ENCODE measurements around the gene GRM4.

The GRM4 gene

DNA sequence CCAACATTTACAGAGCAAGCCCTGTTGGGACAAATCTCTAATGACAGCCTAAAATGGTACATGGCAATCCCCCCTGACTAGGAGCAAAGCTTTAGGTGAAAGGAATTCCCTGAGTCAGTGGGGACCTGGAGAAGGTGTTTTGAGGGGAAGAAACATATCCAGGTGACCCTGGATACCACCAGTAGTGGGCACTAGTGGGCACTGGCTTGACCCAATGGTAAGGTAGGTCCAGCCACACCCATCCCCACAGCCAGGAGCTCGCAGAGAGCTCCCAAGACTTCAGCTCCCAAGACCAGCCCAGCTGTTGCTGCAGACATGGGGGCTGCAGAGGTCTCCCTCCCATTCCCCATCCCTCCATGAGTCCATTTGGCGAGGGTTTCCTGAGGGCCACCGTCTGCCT is 19.5 kb downstream of the GRM4 start:
- no peaks in the 10 kb centered on the region for H3K4me1 ChIP-seq (ENCODE audit: insufficient read depth, low read length, severe bottlenecking)
- no peaks in the 10 kb centered on the region for H3K9me2 ChIP-seq (ENCODE audit: low read depth, low read length)
- no peaks in the 10 kb centered on the region for H3K27me3 ChIP-seq (ENCODE audit: insufficient read depth, low read length)
- no peak overlapping the region for H3K4me2 ChIP-seq (ENCODE audit: low read length)
- no peak overlapping the region for H2AFZ ChIP-seq (ENCODE audit: low read length)
- H3F3A ChIP-seq (ENCODE audit: insufficient read depth, low read length), result no peaks in the 10 kb centered on the region
- no peak overlapping the region for H3K9ac ChIP-seq (ENCODE audit: low read length)
- no peaks in the 10 kb centered on the region for H3K9me3 ChIP-seq (ENCODE audit: low read length)
- H3K27ac ChIP-seq (ENCODE audit: low read depth, low read length, poor library complexity, severe bottlenecking), result no peak overlapping the region
- no peaks in the 10 kb centered on the region for H3K79me2 ChIP-seq (ENCODE audit: insufficient read depth, low read length)
- no peaks in the 10 kb centered on the region for H3K36me3 ChIP-seq (ENCODE audit: insufficient read depth, low read length)
- no peaks in the 10 kb centered on the region for H4K20me1 ChIP-seq (ENCODE audit: insufficient read depth, low read length)
- no peak overlapping the region for H3K4me3 ChIP-seq (ENCODE audit: low read depth, low read length, poor library complexity, severe bottlenecking)
- TF ChIP-seq, protein P1, sequence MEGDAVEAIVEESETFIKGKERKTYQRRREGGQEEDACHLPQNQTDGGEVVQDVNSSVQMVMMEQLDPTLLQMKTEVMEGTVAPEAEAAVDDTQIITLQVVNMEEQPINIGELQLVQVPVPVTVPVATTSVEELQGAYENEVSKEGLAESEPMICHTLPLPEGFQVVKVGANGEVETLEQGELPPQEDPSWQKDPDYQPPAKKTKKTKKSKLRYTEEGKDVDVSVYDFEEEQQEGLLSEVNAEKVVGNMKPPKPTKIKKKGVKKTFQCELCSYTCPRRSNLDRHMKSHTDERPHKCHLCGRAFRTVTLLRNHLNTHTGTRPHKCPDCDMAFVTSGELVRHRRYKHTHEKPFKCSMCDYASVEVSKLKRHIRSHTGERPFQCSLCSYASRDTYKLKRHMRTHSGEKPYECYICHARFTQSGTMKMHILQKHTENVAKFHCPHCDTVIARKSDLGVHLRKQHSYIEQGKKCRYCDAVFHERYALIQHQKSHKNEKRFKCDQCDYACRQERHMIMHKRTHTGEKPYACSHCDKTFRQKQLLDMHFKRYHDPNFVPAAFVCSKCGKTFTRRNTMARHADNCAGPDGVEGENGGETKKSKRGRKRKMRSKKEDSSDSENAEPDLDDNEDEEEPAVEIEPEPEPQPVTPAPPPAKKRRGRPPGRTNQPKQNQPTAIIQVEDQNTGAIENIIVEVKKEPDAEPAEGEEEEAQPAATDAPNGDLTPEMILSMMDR (IDR thresholded peaks at IDR 0.05; ENCODE audit: low read length), result no peak
- TF ChIP-seq EZH2 (IDR thresholded peaks at IDR 0.05; ENCODE audit: borderline replicate concordance, low read length), result no peak

DNA sequence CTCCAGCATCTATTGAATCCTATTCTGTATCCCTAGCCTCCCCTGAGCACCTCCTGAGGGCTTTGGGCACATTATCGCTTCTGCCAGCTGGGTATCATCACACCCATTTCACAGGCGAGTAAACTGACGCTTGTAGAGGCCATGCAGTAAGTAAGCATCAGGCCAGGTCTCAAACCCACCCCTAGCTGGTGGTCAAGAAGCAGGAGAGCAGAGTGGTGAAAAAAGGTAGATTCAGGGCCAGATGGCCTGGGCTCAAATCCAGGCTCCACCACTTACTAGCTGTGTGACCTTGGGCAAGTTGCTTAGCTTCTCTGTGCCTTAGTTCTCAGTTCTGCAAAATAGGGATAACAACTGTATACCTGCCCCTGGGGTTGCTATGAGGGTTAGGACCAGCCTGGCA is 19.9 kb downstream of the GRM4 start:
- Histone ChIP-seq H4K20me1 (ENCODE audit: insufficient read depth, low read length) (no peaks in the 10 kb centered on the region), H3K27ac (ENCODE audit: low read depth, low read length, poor library complexity, severe bottlenecking) (no peak overlapping the region), H2AFZ (ENCODE audit: low read length) (no peak overlapping the region), H3K9me2 (ENCODE audit: low read depth, low read length) (no peaks in the 10 kb centered on the region), H3K4me1 (ENCODE audit: insufficient read depth, low read length, severe bottlenecking) (no peaks in the 10 kb centered on the region), H3K36me3 (ENCODE audit: insufficient read depth, low read length) (no peaks in the 10 kb centered on the region), H3K27me3 (ENCODE audit: insufficient read depth, low read length) (no peaks in the 10 kb centered on the region), H3K4me3 (ENCODE audit: low read depth, low read length, poor library complexity, severe bottlenecking) (no peak overlapping the region), H3K4me2 (ENCODE audit: low read length) (no peak overlapping the region), H3K79me2 (ENCODE audit: insufficient read depth, low read length) (no peaks in the 10 kb centered on the region), H3K9me3 (ENCODE audit: low read length) (no peaks in the 10 kb centered on the region), H3F3A (ENCODE audit: insufficient read depth, low read length) (no peaks in the 10 kb centered on the region), H3K9ac (ENCODE audit: low read length) (no peak overlapping the region)
- TF ChIP-seq, protein P1 (IDR thresholded peaks at IDR 0.05; ENCODE audit: low read length), result no peak
- TF ChIP-seq EZH2 (IDR thresholded peaks at IDR 0.05; ENCODE audit: borderline replicate concordance, low read length), result no peak

DNA sequence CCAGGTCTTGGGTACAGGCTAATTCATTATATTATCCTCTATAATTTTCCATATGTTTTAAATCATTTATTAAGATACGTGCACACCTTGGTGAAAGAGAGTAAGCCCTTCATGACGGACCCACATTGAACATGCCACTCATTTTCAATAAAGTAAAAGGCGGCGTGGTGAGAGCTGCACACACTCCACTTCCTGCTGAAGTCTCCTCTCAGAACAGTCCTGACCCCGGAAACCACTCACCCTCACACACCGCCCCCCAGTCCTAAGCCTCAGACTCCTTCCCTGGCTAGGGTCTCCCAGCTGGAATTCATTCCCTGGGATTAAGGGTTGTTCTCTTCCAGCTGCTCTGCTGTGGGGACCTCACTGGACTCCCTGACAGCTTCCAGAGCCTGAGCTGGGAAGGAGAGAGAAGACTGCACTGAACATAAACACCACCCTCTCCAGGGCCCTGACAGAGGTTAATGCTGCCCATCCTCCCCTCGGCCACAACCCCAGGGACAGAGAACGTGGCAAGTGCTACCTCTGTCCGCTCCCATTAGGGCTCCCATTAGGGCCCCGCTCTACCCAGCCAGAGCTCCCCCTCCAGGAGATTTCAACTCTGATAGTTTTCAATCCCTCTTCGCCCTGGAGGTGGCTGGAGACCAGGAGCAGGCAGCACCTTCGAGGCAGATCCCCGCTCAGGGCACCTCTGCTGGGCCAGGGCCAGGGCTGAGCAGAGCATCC is 24.8 kb downstream of the GRM4 start:
- Histone ChIP-seq H4K20me1 (ENCODE audit: insufficient read depth, low read length) (no peaks in the 10 kb centered on the region), H2AFZ (ENCODE audit: low read length) (no peak overlapping the region), H3K79me2 (ENCODE audit: insufficient read depth, low read length) (no peaks in the 10 kb centered on the region), H3K27me3 (ENCODE audit: insufficient read depth, low read length) (no peaks in the 10 kb centered on the region), H3K4me2 (ENCODE audit: low read length) (no peak overlapping the region), H3K4me1 (ENCODE audit: insufficient read depth, low read length, severe bottlenecking) (no peaks in the 10 kb centered on the region), H3K9me2 (ENCODE audit: low read depth, low read length) (no peaks in the 10 kb centered on the region), H3K36me3 (ENCODE audit: insufficient read depth, low read length) (no peaks in the 10 kb centered on the region), H3K9ac (ENCODE audit: low read length) (no peak overlapping the region), H3F3A (ENCODE audit: insufficient read depth, low read length) (no peaks in the 10 kb centered on the region), H3K27ac (ENCODE audit: low read depth, low read length, poor library complexity, severe bottlenecking) (no peak overlapping the region), H3K4me3 (ENCODE audit: low read depth, low read length, poor library complexity, severe bottlenecking) (no peak overlapping the region), H3K9me3 (ENCODE audit: low read length) (no peaks in the 10 kb centered on the region)
- TF ChIP-seq, protein P1 (IDR thresholded peaks at IDR 0.05; ENCODE audit: low read length), result no peak
- no peak for TF ChIP-seq EZH2 (IDR thresholded peaks at IDR 0.05; ENCODE audit: borderline replicate concordance, low read length)

Measured in OCI-LY1 (cell line).